Measurements from ENCODE around the gene RPL10.
"Not testable (repeated sequence)": the region's sequence is repeated elsewhere in the genome, so short reads cannot be mapped to it uniquely, and the experiment has no call there.

RPL10 gene

DNA sequence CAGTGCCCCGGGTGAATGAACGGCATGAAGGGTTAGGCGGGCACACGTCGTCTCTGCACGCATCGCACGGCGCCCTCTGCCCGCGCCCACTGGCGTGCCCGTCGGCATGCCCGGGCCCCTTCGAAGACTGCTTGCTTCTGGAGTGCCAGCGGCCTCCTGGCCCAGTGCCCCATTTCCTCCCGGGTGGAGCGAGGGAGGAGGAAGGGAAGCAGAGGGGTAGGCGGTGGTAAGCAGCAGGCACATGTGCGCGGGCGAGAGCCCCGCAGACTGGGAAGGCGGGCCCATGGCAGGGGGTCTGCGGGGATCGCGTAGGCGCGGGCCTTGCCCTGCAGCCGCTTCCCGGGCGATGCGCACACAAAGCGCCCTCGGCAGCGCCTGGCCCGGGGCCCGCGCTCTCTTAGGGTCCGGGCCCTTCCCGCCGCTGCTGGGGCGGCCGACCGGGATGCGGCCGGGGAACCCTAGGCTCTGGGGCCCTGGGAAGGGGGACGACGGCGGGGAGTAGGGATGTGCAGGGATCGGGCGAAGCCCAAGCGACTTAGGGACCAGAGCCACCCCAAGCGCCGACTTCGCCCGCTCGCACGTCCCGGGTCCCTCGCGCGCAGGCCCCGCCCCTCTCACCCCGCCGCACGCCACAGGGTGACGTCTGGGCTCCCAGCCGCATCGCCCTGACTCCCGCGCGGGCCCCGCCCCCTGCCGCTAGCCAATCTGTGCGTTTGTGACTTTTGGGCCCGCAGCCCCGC is 19.9 kb upstream of the RPL10 start:
- no peak for DNase-seq (ENCODE audit: low read depth)

DNA sequence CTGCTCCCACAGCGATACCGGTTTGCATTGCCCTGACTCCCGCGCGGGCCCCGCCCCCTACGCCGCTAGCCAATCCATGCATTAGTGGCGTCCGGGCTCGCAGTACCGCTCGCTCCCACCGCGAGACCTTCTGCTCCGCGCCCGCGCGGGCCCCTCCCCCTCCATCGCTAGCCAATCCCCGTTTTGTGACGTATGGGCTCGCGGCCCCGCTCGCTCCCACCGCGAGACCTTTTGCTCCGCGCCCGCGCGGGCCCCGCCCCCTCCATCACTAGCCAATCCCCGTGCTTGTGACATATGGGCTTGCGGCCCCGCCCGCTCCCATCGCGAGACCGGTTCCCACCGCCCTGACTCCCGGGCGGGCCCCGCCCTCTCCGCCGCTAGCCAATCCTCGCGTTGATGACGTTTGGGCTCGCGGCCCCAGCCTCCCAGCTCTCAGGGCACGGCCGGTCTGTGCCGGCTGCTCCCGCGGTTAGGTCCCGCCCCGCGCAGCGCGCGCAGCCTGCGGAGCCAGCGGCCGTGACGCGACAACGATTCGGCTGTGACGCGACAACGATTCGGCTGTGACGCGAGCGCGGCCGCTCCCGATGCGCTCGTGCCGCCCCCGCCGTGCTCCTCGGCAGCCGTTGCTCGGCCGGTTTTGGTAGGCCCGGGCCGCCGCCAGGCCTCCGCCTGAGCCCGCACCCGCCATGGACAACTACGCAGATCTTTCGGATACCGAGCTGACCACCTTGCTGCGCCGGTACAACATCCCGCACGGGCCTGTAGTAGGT is 19.2 kb upstream of the RPL10 start, which contains the start of gene EMD:
EMD (plus strand) TSS at position 497 of the 770 bp plus-strand sequence; CDS start at position 687, 190 bp downstream.
- peak; percentile 92 for DNase-seq (ENCODE audit: low read depth)

DNA sequence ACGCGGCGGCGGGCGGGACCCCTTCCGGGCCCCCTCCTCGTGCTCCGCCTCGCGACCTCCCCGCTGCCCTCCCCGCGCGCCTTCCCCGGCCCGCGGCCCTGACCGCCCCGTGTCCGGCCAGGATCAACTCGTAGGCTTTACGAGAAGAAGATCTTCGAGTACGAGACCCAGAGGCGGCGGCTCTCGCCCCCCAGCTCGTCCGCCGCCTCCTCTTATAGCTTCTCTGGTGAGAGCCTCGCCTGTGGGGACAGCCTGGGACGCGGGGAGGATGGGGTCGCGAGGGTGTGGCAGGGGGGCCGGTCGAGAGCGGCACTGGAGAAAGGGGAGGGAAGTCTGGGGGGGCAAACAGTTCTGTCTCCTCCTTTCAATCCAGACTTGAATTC is 18.6 kb upstream of the RPL10 start:
- no peak for DNase-seq (ENCODE audit: low read depth)

DNA sequence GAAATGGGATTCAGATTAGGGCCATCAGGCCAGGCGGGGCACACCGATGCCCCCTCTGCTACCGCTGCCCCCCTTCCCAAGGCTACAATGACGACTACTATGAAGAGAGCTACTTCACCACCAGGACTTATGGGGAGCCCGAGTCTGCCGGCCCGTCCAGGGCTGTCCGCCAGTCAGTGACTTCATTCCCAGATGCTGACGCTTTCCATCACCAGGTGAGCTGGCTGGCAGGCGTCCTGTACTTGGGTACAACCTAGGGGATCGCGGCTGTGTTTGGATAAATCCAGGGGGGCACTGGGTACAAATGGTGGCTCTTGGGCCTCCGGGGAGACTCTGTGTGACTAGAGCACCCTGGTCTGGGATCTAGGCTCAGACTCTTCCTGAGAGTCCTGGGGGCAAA is 18.0 kb upstream of the RPL10 start:
- DNase-seq (ENCODE audit: low read depth): no peak

DNA sequence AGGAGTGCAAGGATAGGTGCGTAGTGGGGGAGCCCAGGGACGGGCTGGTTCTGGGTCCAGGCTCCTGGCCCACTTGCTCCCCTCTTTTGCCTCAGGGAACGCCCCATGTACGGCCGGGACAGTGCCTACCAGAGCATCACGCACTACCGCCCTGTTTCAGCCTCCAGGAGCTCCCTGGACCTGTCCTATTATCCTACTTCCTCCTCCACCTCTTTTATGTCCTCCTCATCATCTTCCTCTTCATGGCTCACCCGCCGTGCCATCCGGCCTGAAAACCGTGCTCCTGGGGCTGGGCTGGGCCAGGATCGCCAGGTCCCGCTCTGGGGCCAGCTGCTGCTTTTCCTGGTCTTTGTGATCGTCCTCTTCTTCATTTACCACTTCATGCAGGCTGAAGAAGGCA is 17.4 kb upstream of the RPL10 start:
- no peak for DNase-seq (ENCODE audit: low read depth)

DNA sequence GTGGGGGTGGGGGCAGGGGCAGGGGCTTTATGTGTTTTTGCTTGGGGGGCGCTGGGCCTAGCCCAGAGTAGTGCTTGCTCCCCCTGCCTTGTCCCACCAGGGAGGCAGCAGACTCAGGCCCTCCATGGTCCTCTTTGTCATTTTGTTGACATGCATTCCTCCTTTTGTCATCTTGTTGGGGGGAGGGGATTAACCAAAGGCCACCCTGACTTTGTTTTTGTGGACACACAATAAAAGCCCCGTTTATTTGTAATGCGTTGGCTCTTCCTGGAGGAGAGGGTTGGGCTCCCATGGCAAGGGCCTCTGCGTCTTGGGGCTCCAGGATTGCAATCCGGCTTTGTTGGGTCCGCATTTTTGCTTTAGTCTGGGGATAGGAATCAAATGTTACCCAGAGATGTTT is 16.9 kb upstream of the RPL10 start:
- DNase-seq (ENCODE audit: low read depth): no peak

DNA sequence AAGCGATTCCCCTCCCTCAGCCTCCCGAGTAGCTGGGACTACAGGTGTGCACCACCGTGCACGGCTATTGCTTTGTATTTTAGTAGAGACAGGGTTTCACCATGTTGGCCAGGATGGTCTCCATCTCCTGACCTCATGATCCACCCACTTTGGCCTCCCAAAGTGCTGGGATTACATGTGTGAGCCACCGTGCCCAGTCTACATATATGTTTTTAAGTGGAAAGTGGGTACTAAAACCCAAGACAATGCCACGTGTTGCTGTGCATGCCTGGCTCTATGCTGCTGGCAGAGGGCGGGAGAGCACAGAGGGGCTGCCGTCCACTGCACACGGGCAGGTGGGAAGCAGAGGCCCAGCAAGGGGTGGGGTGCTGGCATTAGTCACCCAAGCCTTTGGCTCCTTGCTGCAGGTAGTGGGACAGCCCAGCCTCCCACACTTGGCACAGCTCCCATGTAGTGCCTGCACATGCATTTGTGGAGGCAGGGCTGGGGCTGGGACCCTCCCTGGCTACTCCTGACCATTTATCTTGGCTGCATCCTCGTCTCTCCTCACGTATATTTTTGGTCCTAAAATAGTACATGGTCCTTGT is 15.6 kb upstream of the RPL10 start:
- no peak for DNase-seq (ENCODE audit: low read depth)

DNA sequence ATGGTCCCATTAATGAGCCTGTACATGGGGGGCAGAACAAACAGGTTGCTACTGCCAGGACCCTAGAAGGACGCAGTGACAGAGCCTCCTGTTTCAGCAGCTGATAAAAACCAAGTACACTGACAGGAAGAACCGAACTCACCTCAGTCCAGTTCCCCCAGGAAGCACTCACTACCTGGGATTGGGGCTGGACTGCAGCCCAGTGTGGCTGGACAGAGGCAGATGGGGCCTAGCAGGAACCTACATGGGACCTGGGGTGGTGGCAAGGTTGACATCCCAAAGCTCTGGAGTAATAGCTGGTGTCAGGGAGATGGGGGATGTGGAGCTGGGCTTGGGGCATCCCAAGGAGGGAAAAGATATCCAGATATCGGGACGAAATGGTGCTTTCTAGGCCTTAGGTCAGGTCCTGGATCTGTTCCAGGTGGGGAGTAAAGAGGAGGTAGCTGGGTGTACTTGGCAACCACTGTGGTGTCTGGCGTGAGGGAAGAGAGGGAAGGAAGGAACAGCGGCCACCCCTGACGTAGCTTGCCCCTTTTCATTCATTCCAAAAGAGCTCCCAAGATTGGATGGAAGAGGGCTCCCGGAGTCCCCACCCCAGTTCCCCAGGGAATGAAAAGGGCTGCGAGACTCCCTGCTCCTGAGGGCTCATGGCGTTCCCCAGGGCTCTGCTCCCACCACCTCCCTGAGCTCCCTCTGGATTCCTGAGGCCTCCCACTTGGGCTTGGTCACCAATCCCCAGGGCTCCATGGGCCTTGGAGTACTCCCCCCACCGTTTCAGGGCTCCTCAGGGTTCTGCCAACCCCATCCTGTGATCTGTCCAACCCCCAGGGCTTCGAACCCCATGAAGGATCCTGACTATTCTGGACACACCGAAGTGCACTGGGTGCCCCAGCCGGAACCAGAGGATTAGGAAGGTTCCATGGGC is 14.6 kb upstream of the RPL10 start:
- no peak for DNase-seq (ENCODE audit: low read depth)

DNA sequence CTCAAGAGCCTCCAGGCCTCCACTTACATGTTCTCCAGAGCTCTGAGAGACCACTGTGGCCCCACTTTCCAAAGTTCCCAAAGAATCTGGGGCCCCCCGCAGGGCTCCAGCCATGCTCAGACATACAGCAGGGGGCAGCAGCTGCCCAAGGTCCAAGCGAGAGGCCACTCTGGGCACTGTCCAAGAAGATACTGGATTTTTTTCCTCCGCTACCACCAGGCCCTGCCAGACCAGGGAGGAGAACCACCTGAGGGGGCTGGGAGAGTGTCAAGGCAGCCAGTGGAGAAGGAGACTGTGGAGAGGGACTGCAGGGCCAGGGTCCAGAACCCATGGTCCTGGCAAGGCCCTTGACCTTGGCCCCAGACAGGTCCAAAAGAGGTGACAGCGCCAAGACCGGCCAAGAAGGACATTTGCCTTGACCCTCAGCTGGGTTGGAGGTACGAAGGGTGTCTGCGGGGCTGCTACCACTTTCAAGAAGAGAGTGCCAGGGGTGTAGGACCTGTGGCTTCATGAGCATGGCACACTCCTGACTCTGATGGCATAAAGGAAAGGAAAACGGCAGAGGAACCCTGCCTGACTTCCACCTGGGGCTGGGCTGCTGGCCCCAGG is 13.8 kb upstream of the RPL10 start:
- DNase-seq (ENCODE audit: low read depth): no peak

DNA sequence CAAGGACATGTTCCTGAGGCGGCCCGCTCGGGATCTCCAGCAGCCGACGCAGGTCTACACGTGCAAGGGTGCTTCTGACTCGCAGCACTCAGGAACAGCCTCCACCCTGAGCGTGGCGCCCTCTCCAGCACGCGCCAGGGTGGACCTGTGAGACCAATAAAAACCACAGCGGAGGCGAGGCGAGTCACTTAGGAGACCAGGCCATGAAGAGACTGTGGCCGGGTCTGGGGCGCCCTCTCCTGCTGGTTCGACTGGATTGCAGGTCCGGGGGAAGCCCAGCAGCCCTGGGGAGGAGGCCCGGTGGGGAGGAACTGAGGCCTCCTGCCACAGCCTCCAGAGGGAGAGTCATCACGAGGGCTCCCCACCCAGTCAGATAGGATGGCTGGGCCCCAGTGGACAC is 10.1 kb upstream of the RPL10 start:
- not testable (repeated sequence) for DNase-seq (ENCODE audit: low read depth)

DNA sequence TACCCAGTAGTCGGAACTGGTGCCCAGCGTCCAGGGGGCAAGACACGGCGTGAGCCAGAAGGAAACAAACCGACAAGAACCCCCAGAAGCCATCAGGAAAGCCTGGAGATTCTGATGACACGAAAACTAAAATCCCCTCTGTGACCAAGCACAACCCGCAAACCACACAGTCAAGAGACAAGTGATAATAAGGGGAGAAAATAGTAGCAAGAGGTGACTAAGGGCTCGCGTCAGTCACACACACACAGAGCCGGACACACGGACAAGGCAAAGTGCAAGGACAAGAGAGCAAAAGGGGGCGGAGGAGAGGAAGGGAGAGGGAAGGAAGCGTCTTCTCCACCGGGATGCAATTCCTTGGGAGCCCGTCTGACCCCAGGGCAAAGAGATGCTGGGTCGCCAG is 9.5 kb upstream of the RPL10 start:
- not testable (repeated sequence) for DNase-seq (ENCODE audit: low read depth)

DNA sequence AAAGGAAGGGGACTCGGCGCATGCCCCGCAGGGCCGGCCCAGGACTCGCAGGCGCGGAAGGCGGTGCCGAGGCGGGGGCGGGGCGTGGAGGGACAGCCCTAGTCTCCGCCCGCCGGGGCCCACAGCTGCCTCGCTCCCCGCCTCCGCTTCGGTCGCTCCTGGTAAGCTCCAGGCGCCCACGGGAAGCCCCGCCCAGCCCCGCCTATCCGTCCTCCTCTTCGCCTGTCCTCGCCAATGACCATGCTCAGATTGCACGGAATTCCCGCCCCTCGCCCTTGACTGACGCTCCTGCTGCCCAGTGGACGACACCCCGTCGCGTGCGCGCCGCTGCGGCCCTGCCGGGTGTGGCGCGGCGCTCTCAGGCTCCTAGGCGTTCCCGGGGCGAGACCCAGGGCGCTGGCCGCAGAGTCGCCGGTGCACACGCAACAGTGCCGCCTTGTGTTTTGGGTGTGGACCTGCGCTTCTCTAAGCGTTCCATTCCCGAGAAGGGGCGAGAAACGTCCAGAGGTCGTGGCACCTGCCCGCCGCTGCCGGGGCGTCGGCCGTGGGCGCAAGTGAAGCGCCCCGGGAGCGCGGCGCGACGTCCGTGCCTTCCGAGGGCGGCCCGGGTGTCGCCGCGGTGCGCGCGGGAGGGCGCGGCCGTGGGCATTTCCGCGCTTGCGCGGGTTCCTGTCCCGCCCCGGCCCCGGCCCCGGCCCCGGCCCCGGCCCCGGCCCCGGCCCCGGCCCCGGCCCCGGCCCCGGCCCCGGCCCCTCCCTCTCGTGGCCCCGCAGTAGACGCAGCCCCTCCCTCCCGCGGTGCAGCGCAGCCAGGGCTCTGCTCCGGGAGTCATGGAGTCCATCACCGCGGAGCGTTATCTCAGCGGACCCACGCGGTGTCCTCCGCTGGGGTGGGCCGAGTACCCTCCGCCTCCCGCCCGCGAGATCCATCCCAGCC is 8.1 kb upstream of the RPL10 start:
- DNase-seq (ENCODE audit: low read depth): not testable (repeated sequence)

DNA sequence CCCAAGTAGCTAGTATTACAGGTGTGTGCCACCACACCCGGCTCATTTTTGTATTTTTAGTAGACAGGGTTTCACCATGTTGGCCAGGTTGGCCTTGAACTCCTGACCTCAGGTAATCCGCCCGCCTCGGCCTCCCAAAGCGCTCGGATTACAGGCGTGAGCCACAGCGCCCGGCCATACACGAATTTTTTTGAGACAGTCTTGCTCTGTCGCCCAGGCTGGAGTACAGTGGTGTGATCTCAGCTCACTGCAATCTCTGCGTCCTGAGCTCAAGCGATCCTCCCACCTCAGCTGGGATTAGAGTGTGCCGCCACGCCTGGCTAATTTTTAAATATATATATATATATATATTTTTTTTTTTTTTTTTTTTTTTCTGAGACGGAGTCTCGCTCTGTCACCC is 1.8 kb upstream of the RPL10 start:
- not testable (repeated sequence) for DNase-seq (ENCODE audit: low read depth)

DNA sequence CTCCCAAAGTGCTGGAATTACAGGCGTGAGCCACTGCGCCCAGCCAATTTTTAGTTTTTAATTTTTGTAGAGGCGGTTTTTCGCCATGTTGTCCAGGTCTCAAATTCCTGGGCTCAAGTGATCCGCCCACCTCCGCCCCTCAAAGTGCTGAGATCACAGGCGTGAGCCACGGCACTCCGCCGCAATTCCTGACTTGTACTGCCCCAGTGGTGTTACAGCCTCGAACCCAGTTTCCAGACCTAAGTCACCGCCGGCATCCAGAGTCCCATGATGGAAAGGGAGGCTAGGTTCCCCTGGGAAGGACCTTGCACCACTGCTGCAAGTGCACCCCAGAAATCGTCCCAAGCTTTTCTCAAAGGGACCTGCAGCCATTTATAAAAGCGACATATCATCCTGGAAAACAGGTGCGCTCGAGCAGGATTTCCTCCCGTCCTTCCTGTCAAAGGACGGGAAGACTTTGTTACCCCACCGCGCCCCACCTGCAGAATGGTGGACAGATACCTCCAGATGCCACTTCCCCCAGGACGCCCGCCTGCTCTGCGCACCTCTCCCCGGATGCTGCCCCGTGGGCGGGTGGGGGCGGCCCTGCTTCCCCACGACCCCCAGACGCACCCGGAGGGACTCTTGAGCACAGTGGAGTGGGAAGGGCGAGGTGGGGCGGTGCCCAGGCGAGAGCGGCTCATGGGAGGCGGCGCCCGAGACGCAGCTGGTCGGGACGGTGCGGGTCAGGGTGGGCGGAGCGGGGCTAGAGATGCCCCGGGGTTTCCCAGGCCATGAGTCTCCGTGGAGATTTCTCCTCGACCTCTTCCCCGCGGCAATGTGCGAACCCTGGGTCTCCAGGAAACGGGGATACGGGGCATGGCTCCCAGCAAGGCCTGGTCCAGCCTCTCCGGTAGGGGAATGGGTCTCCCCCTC is 947 bp upstream of the RPL10 start:
- peak; percentile 68 for DNase-seq (ENCODE audit: low read depth)

DNA sequence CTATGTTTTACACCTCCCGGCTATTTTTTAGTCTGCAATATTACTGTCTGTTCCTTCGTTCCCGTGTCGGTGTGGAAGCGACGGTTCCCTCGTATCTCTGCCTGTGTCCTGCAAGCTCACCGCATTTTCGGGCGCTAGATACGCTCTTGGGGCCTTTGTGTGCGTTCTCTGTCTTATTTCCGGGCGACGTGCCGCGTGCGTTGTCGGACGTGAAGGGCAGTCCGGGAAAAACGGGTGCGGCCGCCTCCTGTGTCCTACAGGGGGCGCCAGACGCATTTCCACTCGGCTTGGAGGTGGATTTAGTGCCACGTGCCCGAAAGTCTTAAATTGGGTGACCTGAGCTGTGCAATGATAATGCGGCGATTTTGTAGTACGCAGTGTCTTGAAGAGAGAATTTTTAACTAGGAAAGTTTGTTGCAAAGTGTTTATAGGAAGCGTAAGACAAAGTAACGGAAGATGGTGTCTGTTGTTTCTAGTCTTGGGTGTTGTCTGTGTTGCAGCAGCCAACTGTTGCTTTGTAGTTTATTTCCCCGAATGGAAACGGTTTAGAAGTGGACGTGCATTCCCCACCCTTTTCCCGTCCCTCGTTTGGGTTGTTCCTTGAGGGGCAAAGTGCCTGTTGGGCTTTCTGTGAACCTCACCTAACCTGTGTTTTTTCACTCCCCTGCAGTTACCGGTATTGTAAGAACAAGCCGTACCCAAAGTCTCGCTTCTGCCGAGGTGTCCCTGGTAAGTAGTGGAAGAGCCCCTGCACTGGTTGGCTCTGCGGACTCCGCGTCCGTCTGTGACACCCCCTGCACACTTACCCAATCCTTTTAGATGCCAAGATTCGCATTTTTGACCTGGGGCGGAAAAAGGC is 720 bp downstream of the RPL10 start:
- peak; percentile 64 for DNase-seq (ENCODE audit: low read depth)

DNA sequence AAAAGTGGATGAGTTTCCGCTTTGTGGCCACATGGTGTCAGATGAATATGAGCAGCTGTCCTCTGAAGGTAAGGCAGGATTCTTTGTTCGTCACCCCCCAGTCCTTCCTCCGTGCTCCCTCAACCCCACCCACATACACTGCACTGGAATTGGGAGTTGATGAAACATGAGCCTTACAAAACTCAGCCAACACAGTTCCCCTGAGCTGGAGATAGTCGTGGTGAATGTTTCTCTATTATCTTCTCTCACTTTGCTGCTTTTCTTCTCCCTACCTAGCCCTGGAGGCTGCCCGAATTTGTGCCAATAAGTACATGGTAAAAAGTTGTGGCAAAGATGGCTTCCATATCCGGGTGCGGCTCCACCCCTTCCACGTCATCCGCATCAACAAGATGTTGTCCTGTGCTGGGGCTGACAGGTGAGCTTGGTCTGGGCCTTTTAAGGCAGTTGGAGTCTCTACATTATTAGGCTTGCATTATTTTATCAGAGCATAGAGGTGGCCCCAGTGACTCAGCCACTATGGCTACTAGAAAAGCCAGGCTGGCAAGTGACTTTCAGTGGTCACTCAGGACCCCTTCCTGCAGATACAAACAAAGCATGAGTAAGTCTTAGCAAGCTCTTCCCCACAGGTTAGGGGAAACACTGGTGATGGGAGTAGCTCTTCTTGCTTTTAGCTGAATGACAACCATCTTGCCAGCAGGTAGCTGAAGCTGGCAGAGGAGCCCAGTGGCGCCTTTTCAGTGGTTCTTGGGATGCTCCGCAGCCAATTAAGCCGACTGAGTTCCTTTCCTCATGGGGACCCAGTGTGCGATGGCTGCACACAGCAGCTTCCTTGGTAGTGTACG is 1.6 kb downstream of the RPL10 start:
- DNase-seq (ENCODE audit: low read depth): no peak

DNA sequence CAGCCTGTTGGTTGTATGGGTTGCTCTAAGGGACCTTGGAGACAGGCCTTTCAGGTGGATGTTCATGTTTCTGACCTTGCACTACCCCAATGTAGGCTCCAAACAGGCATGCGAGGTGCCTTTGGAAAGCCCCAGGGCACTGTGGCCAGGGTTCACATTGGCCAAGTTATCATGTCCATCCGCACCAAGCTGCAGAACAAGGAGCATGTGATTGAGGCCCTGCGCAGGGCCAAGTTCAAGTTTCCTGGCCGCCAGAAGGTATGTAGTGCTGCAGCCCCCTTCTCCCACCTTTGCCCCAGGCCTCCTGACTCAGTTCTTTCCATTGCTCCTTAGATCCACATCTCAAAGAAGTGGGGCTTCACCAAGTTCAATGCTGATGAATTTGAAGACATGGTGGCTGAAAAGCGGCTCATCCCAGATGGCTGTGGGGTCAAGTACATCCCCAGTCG is 2.2 kb downstream of the RPL10 start:
- DNase-seq (ENCODE audit: low read depth): not testable (repeated sequence)
